T follicular helper cell (primary cell): ENCODE measurements around the gene RAD51B.
"Not testable (repeated sequence)": the region's sequence is repeated elsewhere in the genome, so short reads cannot be mapped to it uniquely, and the experiment has no call there.

Experiments used
- DNase-seq: peaks from one replicate; pipeline ENCODE4 v3.0.0-alpha.2; 2020; ENCODE audit warnings: low read depth

RAD51B gene

GRCh38 chr14:68657300-68658028 is 837.9 kb downstream of the RAD51B start:
- no peak for DNase-seq

GRCh38 chr14:68658029-68658509 is 838.5 kb downstream of the RAD51B start:
- DNase-seq = no peak

- DNase-seq = no peak
Measured at GRCh38 chr14:68658943-68659931, 839.7 kb downstream of the RAD51B start.

GRCh38 chr14:68660495-68660894 is 840.9 kb downstream of the RAD51B start:
- DNase-seq = no peak

- no peak for DNase-seq
Measured at GRCh38 chr14:68661226-68662225, 841.9 kb downstream of the RAD51B start.

- no peak for DNase-seq
Measured at GRCh38 chr14:68662392-68662791, 842.8 kb downstream of the RAD51B start.

- DNase-seq = not testable (repeated sequence)
Measured at GRCh38 chr14:68662826-68663225, 843.2 kb downstream of the RAD51B start.

- no peak for DNase-seq
Measured at GRCh38 chr14:68663385-68664076, 844.0 kb downstream of the RAD51B start.

GRCh38 chr14:68664225-68664681 is 844.7 kb downstream of the RAD51B start:
- no peak for DNase-seq

GRCh38 chr14:68665131-68665530 is 845.6 kb downstream of the RAD51B start:
- DNase-seq = no peak

GRCh38 chr14:68665792-68666204 is 846.2 kb downstream of the RAD51B start:
- no peak for DNase-seq

GRCh38 chr14:68666236-68666635 is 846.7 kb downstream of the RAD51B start:
- no peak for DNase-seq

GRCh38 chr14:68666899-68667298 is 847.3 kb downstream of the RAD51B start:
- DNase-seq = no peak

- no peak for DNase-seq
Measured at GRCh38 chr14:68667313-68667791, 847.8 kb downstream of the RAD51B start.

- DNase-seq = no peak
Measured at GRCh38 chr14:68668028-68668427, 848.4 kb downstream of the RAD51B start.

- DNase-seq = no peak
Measured at GRCh38 chr14:68668531-68668930, 849.0 kb downstream of the RAD51B start.

- no peak for DNase-seq
Measured at GRCh38 chr14:68669111-68669511, 849.5 kb downstream of the RAD51B start.

GRCh38 chr14:68669603-68670358 is 850.2 kb downstream of the RAD51B start:
- DNase-seq = no peak

- no peak for DNase-seq
Measured at GRCh38 chr14:68670359-68670715, 850.8 kb downstream of the RAD51B start.

- no peak for DNase-seq
Measured at GRCh38 chr14:68671909-68672308, 852.3 kb downstream of the RAD51B start.
